Gastrocnemius medialis (tissue), 4 donors: ENCODE results near the gene PYM1. TPM values are rescaled to one million over a fixed set of nuclear protein-coding genes. Genes with fewer than 3 reads are reported as not detected.
A peak's percentile ranks its signal among the peaks of the same experiment; 100 is the strongest.

Experiments used
- ATAC-seq, 2 donors: fragments of 150-250 bp; one replicate each; pipeline ENCODE4 v1.9.1; 2016
- DNase-seq, 2 donors: peaks; one replicate each; pipeline ENCODE4 v3.0.0-alpha.2; 2019
- H3K27ac ChIP-seq, 4 donors: fragments of 200-600 bp; sonication (generic); 1 replicate in 1 of 4; 2 replicates in 3 of 4; pipeline ENCODE4 v1.5.1; 2016 to 2018; ENCODE audit warnings: mild to moderate bottlenecking in 2 of 4, moderate library complexity in 1 of 4
- H3K27me3 ChIP-seq, 3 donors: fragments of 200-600 bp; sonication (generic) in 2 of 3; 1 replicate in 1 of 3; 2 replicates in 2 of 3; pipeline versions ENCODE4 v1.5.1 to v1.6.0; 2016 to 2019; ENCODE audit warnings: mild to moderate bottlenecking in 1 of 3, moderate library complexity in 1 of 3
- H3K36me3 ChIP-seq, 2 donors: fragments of 200-600 bp; sonication (generic) in 1 of 2; one replicate each; pipeline ENCODE4 v1.5.1; 2017 to 2018
- H3K4me1 ChIP-seq, 2 donors: fragments of 200-600 bp; sonication (generic) in 1 of 2; one replicate each; pipeline ENCODE4 v1.5.1; 2016 to 2017; ENCODE audit warnings: mild to moderate bottlenecking in 2 of 2
- H3K4me3 ChIP-seq, 4 donors: fragments of 200-600 bp; sonication (generic) in 3 of 4; 1 replicate in 1 of 4; 2 replicates in 3 of 4; pipeline ENCODE4 v1.5.1; 2016 to 2019; ENCODE audit warnings: mild to moderate bottlenecking in 2 of 4
- H3K9me3 ChIP-seq, 3 donors: fragments of 200-600 bp; sonication (generic) in 2 of 3; 1 replicate in 1 of 3; 2 replicates in 2 of 3; pipeline ENCODE4 v1.5.1; 2016 to 2019
- CTCF ChIP-seq, 5 experiments: fragments of 450-650 bp in 3 of 5; fragments of 200-600 bp in 2 of 5; sonication (generic) in 2 of 5; IDR thresholded peaks in 4 of 5; conservative IDR thresholded peaks in 1 of 5; 1 replicate in 4 of 5; 2 replicates in 1 of 5; pipeline ENCODE4 v1.5.1; 2016 to 2019; ENCODE audit warnings: antibody characterized with exemption in 5 of 5, mild to moderate bottlenecking in 3 of 5, moderate library complexity in 3 of 5
- POLR2A ChIP-seq, 2 donors: fragments of 450-650 bp; IDR thresholded peaks; one replicate each; pipeline ENCODE4 v1.6.1; 2017; ENCODE audit warnings: antibody characterized with exemption in 2 of 2, mild to moderate bottlenecking in 2 of 2, moderate library complexity in 2 of 2
- in situ Hi-C, 4 donors: fragments of 200-750 bp; cut with MboI; loops; one replicate each; pipeline versions ENCODE4 v1.15.0 to v1.8.0; 2017; ENCODE audit warnings: low sequenced_read_pairs in 4 of 4
- intact Hi-C: fragments of 100-400 bp; cut with DNase I; formaldehyde crosslinking; loops from one replicate; pipeline ENCODE4 v1.15.1; 2023; ENCODE audit warnings: low total_unique reads
- total RNA-seq, 4 donors: library from RNA; depleted of rRNA; stranded (reverse); fragments of >200 nt; gene quantifications; one replicate each; pipeline versions ENCODE4 v1.1.0 to v1.2.3, GENCODE V29; 2016

Gene PYM1
- total RNA-seq, result 10 to 100 TPM; 12.8 to 24.5 (median 15.9) TPM

- in situ Hi-C loops, result loop anchor here (5.0 to 25.0 kb wide), 4 partner anchors 111 to 291 kb away; partner anchors contain the start of genes ORMDL2 (in 3 of the 4), SARNP (in 3 of the 4) and OR10P1 (in 1 of the 4)
- ATAC-seq (peak; percentile 54 to 56), DNase-seq (peak; percentile 68 to 82)
- Histone ChIP-seq H3K27ac (peak within 1 kb of the TSS; percentile 94 to 98 (median 98)), H3K4me3 (peak within 1 kb of the TSS; percentile 92 to 100 (median 94)), H3K9me3 (no peaks in the 10 kb centered on the region), H3K4me1 (peaks cover 30 to 38% of the 10 kb centered on the region in 2 donors), H3K36me3 (peaks cover 0 to 9% of the 10 kb centered on the region in 2 donors), H3K27me3 (peaks cover 0 to 9% (median 0%) of the 10 kb centered on the region in 3 donors)
- TF ChIP-seq POLR2A (IDR thresholded peaks at IDR 0.05) (peak; percentile 30 to 43), CTCF (IDR thresholded peaks at IDR 0.05 in 4 of 5, conservative IDR thresholded peaks at IDR 0.05 in 1 of 5) (no peak)
- intact Hi-C loops, result loop anchor here (1.0 to 2.0 kb wide), 4 partner anchors 45 to 113 kb away; partner anchors contain the start of genes DNAJC14, RPS26 and SARNP
Observed at GRCh38 chr12:55927588-55928502, at the start of gene PYM1. Gene PYM1, minus strand, starts transcription at chr12:55927894. Its CDS starts 133 bp downstream, at chr12:55927761.

- in situ Hi-C loops, result no loop called here
- peak overlapping the region; percentile 95 to 100 (median 98) for H3K27ac ChIP-seq
- H3K9me3 ChIP-seq, result no peaks in the 10 kb centered on the region
Observed at GRCh38 chr12:55974308-55974730, 46.6 kb upstream of the PYM1 start.

DNA sequence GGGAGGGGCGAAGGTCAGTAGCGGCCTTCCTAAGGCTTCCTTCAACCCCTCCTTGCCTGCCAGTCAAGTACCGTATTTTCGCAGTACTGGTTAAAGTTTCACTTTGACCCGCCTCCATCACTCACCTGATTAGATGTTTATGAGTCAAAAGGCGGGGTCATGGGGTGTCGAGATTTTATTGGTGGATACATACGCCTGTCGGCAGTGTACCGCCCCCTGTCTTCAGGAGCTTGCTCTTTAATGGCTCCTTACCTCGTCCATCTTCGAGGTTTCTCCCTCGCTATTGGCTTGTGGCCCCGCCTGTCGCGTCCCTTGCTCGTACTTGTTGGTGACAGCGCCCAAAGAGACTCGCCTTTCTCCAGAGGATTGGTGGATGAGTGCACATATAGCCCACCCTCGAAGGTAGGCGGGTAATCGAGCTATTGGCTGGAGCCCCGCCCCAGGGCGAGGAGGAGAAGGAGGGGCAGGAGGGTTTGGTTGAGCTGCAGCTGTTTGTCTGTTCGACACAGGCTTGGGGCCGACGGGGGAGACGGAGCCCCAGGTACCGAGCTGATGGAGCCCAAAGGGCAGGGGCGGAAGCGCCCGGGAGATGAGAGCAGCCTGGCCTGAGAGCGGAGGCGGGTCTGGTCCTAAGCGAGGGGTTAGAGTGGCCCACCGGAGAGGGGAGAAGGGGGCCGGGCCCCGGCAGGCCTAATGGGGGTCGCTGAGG is 46.1 kb upstream of the PYM1 start, which contains the start of gene RAB5B:
TSS of gene RAB5B (plus strand) at position 480 of the 709 bp plus-strand sequence. CDS start 12,883 bp downstream, outside the sequence.
- peak; percentile 97 for TF ChIP-seq POLR2A (IDR thresholded peaks at IDR 0.05)
- peak in 3 of 5 experiments; percentile 14 to 60 (median 37) for TF ChIP-seq CTCF (IDR thresholded peaks at IDR 0.05 in 4 of 5, conservative IDR thresholded peaks at IDR 0.05 in 1 of 5)

More at GRCh38 chr12:55974308-55974730, 46.6 kb upstream of the PYM1 start:
- TF ChIP-seq CTCF (IDR thresholded peaks at IDR 0.05 in 4 of 5, conservative IDR thresholded peaks at IDR 0.05 in 1 of 5) (no peak), POLR2A (IDR thresholded peaks at IDR 0.05) (no peak)
- intact Hi-C loops, result loop anchor here (1.0 to 5.0 kb wide), 4 partner anchors 23 to 245 kb away; partner anchors contain the start of genes CD63, ORMDL2, RPS26 and SARNP
- peaks cover 0 to 17% of the 10 kb centered on the region in 2 donors for H3K36me3 ChIP-seq
- DNase-seq, result peak; percentile 14 to 57
- peak; percentile 37 to 47 for ATAC-seq
- H3K4me1 ChIP-seq, result peaks cover 28 to 36% of the 10 kb centered on the region in 2 donors
- H3K4me3 ChIP-seq, result peak overlapping the region; percentile 86 to 100 (median 98)
- H3K27me3 ChIP-seq, result no peaks in the 10 kb centered on the region

More for the DNA sequence above, 46.1 kb upstream of the PYM1 start, which contains the start of gene RAB5B:
- intact Hi-C loops (loop anchor here (1.0 to 5.0 kb wide), 5 partner anchors 24 to 244 kb away; partner anchors contain the start of genes CD63, ORMDL2, PYM1 and RPS26), in situ Hi-C loops (no loop called here)
- H3K4me1 ChIP-seq, result peaks cover 28 to 36% of the 10 kb centered on the region in 2 donors
- H3K4me3 ChIP-seq, result peak within 1 kb of the TSS; percentile 86 to 100 (median 98)
- no peaks in the 10 kb centered on the region for H3K9me3 ChIP-seq
- H3K36me3 ChIP-seq, result peaks cover 0 to 12% of the 10 kb centered on the region in 2 donors
- ATAC-seq (peak; percentile 90 to 96), DNase-seq (peak; percentile 100)
- peak within 1 kb of the TSS; percentile 95 to 100 (median 98) for H3K27ac ChIP-seq
- H3K27me3 ChIP-seq, result no peaks in the 10 kb centered on the region
